PFSK-1 (cell line): ENCODE data around the gene HLA-DPB1.

ENCODE experiments used
- FOXP2 ChIP-seq: optimal IDR thresholded peaks from 2 replicates; pipeline ENCODE3; 2011; ENCODE audit warnings: borderline replicate concordance, control low read depth, inconsistent platforms; ENCODE audit not compliant: insufficient read depth; ENCODE audit errors: extremely low read length, extremely low read depth
- POLR2AphosphoS5 ChIP-seq: IDR thresholded peaks from 2 replicates; pipeline ENCODE4 v1.6.1; 2012; ENCODE audit warnings: low read depth, mild to moderate bottlenecking, control low read depth, low read length, moderate library complexity
- REST ChIP-seq, 2 experiments: IDR thresholded peaks; 2 replicates each; pipeline versions ENCODE4 v1.6.1 to v1.8.0; 2011 to 2012; ENCODE audit warnings: low read depth in 2 of 2, low read length in 2 of 2, control low read depth in 1 of 2, inconsistent platforms in 1 of 2, mild to moderate bottlenecking in 1 of 2, moderate library complexity in 1 of 2; ENCODE audit not compliant: insufficient read depth in 1 of 2
- SIN3A ChIP-seq: IDR thresholded peaks from 2 replicates; pipeline ENCODE4 v1.6.1; 2012; ENCODE audit warnings: mild to moderate bottlenecking, low read length, moderate library complexity, borderline replicate concordance; ENCODE audit not compliant: insufficient read depth
- TAF1 ChIP-seq: IDR thresholded peaks from 2 replicates; pipeline ENCODE4 v1.6.1; 2012; ENCODE audit warnings: low read length, control low read depth, borderline replicate concordance; ENCODE audit not compliant: insufficient read depth

HLA-DPB1 gene

DNA sequence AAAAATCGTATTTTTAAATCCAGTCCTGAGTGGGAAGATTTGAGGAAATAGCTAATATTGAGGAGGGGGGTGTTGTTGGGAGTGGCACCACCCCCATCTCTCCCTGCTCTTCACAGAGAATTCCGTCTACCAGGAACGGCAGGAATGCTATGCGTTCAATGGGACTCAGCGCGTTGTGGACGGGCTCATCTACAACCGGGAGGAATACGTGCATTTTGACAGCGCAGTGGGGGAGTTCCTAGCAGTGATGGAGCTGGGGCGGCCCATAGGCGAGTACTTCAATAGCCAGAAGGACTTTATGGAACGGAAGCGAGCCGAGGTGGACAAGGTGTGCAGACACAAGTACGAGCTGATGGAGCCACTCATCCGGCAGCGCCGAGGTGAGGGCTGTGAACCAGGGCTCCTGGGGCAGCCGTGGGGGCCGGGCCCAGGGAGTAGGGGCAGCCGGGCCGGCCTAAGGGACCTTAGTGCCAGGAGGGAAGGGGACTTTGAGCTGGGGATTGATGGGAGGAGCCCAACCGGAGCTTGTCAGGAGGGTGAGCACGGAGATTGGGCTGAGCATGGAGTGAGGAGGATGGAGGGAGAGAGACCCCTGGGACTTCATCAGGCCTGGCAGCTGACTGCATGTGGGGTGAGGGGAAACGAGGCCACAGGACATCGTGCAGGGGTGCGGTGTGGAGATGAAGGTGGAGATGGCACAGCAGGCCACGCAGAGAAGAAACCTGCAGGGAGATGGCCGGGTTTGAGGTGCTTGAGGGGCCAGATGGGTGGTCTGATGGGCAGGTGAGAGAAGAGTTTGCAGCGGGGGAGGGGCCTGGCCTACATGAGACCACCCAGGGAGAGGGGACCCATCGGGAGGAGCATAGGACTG, 41.3 kb downstream of the HLA-DPB1 start:
- TF ChIP-seq TAF1 = no peak
- TF ChIP-seq POLR2AphosphoS5 = no peak
- TF ChIP-seq FOXP2 = no peak
- no peak for TF ChIP-seq SIN3A
- no peak for TF ChIP-seq REST (IDR thresholded peaks at IDR 0.05; ENCODE audit: insufficient read depth in 1 of 2, low read depth in 2 of 2, low read length in 2 of 2)

DNA sequence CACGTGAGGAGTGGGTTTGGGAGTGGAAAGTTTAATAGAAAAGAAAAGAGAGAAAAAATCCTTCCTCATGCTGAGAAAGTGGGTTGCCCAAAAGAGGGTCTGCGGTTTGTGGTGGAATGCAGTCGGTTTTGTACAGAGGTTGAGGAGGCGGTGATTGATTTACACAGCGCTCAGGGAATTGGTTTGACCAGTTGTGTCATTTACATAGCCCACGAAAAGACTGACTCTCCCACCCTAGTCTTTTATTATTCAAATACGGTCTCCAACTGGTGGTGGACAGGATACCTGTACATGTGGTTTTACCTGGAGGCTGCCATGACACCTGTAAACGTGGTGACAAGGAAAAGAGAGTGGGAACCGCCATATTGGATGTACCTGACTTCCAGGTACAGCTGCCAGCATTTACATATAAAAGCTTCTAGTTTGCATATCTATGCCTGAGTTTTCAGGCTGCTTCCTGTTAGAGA, 42.1 kb downstream of the HLA-DPB1 start:
- TF ChIP-seq REST (IDR thresholded peaks at IDR 0.05; ENCODE audit: insufficient read depth in 1 of 2, low read depth in 2 of 2, low read length in 2 of 2) (no peak), POLR2AphosphoS5 (no peak), FOXP2 (no peak), SIN3A (no peak), TAF1 (no peak)

DNA sequence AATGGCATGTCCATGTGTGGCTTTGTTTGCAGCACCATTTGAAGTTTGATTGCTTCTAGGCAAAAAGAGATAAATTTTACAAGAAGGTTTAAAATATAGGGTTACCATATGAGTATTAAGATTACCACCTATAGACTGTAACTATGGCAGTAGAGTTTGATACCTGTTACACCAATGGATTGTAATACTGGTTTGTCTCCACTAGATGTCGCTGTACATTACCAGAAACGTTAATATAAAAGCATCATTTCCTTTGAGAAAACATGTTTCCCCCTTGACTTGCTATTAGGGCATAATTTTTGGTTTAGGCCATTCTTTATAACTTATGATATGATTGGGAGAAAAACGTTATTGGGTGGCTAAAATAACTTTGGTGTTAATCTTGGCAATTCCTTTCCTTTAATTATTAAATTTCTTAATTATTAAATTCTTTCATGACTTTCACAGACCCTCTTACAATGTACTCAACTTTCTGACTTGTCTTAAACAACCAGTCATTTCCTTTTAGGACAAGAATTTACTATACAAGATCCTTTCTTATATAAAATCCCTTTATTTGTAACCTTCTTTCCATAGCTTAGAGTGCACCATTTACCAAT, 42.8 kb downstream of the HLA-DPB1 start:
- TF ChIP-seq TAF1 = no peak
- TF ChIP-seq SIN3A = no peak
- TF ChIP-seq FOXP2 = no peak
- TF ChIP-seq REST (IDR thresholded peaks at IDR 0.05; ENCODE audit: insufficient read depth in 1 of 2, low read depth in 2 of 2, low read length in 2 of 2) = no peak
- no peak for TF ChIP-seq POLR2AphosphoS5

GRCh38 chr6:33120001-33120400, 44.2 kb downstream of the HLA-DPB1 start:
- TF ChIP-seq REST (IDR thresholded peaks at IDR 0.05; ENCODE audit: insufficient read depth in 1 of 2, low read depth in 2 of 2, low read length in 2 of 2) (no peak), FOXP2 (no peak), SIN3A (no peak), TAF1 (no peak), POLR2AphosphoS5 (no peak)
